Fibroblast of peridontal ligament (primary cell): ENCODE measurements around the gene C3orf20.

Experiments
- DNase-seq: peaks from one replicate; pipeline ENCODE4 v3.0.0-alpha.2; 2010; ENCODE audit errors: extremely low read depth

The C3orf20 gene

DNA sequence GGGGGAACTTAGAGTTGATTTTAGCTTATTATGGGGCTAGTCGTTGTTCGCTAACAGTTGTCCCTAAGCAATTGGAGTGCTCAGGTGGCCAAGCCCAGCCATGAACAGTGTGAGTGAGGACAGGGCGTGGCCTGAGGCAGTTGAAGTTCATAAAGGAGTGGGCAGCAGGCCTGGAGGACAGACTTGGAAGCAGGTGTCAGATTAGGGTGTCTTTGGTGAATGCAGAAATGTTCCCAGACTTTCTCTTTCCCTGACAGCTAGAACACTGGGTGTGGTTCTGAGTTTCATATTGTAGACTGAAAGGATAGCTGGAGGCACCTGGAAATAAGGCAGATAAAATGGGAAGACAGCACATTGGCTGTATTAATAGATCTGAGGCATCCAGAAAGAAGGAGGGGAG lies 84.0 kb downstream of the C3orf20 start:
- DNase-seq: no peak

DNA sequence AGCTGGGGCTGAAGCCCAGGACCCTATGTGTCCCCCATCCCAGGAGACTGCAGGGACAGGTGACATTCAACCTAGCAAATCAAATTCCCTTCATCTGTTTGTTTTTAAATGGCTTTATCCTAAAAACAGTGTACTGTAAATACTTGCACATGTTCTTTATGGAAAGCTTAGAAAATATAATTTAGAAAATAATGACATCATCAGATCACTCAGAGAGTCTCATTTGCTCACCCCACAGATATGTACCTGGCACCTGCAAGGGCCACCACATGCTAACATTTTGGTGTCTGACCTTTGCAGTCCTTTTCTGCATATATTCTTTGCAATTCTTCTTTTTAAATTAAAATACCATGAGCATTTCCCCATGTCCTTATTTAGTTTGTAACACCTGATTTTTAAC lies 85.2 kb downstream of the C3orf20 start:
- DNase-seq: no peak

DNA sequence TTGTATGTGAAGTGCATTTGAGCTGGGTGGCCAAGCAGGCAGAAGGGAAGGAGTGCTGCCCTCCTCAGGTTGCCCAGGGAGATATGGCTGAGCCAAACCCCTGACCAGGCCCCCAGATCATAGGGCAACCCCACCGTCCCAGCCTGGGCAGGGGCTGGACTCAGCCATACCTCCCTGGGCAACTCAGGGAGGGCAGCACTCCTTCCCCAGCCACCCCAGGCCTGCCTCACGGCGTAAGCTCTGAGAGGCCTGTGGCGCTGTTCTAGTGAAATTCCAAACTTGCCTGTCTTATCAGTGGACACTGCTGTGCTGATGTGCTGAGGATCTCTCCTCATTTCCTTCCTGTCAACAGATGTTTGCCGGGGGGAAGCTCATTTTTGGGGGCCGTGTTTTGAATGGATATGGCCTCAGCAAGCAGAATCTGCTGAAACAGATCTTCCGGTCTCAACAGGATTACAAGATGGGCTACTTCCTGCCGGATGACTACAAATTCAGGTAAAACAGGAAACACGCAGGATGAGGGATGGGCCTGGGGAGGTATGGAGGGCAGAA lies 86.3 kb downstream of the C3orf20 start:
- DNase-seq: no peak

DNA sequence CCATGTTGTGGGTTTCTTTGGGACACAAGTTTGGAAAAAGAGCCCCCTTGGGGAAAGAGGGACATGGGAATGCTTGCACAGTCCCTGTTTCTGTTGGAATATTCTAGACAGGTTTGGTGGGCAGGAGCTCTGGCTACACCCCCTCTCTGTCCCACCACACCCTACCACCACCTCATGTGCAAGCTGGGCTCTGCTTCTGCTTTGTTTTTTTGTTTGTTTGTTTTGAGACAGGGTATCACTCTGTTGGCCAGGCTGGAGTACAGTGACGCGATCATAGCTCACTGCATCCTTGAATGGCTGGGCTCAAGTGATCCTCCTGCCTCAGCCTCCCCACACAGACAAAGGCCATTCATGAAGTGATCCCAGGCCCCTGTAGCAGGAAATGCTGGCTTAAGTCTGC lies 86.9 kb downstream of the C3orf20 start:
- no peak for DNase-seq

DNA sequence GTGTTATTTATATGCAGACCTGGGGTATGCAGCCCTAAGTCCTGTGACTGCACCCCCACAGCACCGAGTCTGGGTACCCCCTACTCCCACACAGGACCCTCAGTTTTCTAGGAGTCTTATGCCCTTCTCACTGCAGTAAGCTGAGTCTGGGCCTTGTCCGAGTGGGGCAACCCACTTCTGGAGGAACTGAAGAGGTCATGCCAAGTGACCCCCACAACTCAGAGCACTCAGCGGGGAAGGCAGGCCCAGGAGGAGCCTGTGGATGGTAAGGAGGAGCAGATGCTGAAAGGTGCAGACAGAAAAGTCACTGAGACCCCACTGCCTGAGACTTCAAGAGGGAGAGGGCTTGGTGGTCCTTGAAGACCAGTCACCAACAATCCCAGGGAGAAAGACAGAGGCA lies 87.8 kb downstream of the C3orf20 start:
- DNase-seq: no peak

DNA sequence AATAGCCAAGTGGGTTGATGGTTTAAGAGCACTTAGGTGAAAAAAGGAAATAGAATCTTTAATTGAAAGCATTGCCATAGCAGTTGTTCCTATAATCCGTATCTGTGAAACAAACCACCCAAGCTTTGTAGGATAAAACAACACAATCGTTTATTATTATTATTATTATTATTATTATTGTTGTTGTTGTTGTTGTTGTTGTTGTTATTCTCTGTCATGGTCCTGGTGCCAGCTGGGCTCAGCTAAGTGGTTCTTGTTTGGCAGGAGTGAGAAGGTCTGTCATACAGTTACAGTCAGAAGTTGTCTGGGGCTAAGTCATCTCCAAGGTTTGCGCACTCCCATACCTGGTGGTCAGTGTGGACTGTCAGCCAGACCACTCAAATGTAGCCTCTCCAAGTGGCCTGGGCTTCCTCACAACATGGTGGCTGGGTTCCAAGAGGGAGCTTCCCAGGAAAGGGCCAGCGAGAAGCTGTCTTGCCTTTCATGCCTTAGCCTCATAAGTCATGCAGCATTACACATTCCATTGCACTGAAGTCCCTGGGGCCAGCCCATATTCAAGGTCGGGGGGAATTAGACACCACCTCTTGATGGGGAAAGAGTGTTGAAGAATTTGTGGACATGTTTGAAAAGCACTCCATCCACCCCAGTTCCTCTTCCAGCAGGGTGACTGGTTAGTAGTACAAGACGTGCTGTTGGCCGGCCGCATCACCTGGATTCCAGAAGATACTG lies 89.6 kb downstream of the C3orf20 start:
- DNase-seq: no peak

DNA sequence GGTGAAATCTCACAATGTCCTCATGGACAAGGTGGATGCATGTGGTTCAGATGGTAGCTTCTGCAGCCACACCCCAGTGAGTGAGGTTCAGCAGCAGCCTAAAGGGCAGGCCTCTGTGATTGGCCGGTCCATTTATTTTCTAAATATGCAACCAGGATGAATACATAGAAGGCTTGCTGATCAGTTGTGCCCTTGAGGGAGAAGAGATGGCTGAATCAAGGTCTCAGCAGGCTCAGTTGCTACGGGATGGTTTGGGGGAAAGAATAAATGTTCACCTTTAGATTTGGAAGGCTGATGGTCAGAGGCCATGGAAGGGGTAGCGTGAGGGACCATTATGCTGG lies 90.1 kb downstream of the C3orf20 start:
- no peak for DNase-seq

DNA sequence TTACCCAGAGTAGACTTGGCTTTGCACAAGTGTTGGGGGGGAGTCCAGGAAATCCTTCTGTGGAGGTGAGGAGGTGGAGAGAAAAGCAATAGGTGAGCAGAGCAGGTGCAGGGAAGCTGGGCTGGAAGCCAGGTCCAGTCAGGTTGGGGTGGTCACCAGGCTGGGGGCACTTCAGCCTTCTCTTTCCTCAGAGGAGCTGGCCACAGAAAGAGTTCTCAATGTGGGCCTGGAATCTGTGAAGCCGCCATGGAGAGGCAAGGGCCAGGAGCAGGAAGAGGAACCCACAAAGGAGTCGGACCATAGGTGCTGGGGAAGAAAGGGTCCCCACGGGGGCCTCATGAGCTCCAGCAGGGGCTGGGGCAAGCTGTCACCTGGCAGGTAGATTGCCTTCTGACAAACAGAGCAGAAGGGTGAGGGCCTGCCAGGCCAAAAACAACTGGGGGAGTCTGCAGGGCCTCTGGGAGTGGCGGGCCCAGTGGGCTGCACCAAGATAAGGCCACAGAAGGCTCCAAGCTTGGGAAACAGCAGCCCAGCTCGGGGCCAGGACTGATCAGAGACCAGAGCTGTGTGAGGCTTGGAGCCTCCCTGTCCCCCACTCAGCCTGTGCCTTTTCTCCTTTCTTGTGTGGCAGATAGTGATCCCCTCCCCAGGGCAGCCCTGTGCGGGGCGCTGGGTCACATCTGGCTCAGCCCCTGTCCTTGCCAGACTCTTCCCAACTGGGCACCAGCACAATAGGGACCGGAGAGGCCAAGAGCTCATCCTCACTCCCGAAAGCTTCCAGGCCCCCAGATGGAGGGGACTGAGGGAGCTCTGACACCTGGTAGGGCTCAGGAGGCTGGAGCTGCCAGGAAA lies 90.9 kb downstream of the C3orf20 start:
- no peak for DNase-seq

DNA sequence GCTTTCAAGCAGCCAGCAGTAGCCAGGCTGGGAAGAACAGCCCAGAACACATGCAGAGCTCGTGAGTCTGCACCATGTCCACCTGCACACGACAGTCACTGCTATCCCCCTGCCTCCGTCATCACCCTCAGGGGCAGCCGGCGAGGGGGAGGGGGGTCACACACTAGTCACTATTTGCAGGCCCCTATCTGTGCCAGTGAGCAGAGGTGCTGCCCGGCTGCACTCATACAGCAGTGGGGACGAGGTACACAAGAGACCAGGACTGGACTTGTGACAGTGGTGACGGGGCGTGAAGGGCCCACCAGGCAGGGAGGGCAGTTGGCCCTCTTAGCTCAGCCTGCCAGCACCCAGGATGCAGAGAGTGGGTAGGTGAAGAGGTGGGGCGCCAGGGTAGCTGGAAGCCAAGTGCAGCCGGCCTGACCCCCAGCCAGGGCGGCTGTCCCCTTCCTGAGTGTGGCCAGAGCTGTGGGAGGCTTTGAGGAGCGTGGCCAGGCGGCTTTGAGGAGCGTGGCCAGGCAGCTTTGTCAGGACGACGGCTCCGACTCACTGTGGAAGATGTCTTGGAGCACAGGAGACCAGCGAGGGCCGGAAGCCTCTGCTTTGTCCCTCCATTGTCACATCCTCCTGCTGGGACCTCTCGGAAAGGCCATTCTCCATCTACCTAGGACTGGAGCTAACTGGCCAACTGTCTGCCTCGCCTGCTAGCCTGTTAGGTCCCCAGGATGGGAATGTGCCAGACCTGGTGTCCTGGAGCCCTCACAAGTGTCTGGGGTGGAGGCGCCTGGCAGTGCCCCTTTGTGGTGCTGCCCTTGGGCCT lies 91.7 kb downstream of the C3orf20 start:
- no peak for DNase-seq

DNA sequence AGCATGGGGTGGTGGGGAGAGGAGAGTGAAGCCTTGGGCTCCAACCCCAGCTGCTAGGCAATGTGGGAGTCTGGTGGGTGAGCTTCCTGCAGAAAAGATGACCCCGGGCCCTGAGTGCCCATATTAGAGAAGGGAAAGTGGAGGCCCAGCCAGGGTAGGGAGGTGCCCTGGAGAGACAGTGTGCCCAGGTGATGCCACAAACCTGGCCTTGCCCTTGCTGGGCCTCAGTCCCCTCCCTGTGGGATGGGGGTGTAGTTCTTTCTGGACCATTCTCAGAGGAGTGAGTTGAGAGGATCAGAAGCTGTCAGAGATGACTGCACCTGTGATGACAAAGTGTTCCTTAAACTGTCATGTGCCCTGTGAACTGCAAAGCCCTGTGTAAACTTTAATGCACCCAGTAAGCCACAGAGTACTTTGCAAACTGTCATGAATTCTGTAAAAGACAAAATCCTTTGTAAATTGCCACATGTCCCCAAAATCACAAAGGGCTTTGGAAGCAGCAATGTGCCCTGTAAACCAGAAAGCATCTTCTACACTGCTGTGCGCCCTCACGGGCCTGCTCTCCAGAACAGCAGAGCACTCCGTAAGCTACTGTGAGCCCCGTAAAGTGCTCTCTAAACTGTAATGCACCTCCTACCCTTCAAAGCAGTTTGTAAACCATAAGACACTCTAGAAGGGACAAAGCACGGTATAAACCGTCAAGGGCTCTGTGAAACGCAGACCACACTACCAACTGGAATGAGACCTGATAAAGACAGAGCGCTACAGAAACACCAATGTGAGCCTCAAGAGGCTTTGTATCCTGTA lies 92.5 kb downstream of the C3orf20 start:
- no peak for DNase-seq

DNA sequence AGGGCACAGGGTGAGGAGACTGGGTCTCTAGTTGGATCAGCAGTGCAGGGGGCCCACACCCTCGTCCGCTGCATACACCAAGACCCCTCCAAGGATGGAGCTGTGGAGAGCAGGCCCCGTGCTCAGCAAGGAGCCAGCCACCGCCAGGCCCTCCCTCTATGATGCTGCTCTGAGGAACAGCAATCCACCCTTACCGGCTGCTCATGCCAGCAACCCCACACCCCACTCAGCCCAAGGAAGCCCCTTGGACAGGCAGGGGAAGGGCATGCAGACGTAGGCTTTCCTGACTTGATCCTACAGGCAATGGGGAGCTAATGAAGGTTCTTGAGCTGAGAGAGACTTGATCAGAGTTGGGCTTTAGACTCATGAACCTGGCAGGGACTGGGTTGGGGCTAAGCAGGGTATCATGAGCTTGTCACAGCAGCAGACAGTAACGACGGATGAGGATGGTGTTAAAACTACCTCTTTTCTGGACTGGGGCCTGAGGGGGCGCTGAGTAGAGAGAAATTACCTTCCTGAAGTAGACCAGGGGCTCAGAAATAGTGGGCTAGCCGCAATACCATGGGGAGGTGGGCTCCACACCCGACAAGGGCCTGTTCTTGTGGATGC lies 93.3 kb downstream of the C3orf20 start:
- no peak for DNase-seq

DNA sequence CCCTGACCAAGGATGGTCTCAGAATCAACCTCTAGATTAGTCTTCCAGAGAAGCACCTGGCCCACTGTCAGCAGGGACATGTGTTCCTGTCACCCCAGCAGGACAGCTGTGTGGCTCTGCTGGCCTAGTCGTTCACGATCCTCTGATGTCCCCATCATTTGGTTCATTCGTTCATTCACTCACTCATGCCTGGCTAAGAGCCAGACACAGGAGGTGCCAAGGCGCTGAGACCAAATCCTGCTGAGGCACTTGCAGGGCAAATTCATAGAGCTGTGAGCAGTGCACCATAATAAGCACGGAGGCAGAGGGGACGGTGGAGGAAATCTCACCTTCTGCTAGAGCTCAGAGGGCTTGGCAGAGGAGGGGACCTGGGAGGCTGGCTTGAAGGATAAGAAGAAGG lies 93.9 kb downstream of the C3orf20 start:
- no peak for DNase-seq

DNA sequence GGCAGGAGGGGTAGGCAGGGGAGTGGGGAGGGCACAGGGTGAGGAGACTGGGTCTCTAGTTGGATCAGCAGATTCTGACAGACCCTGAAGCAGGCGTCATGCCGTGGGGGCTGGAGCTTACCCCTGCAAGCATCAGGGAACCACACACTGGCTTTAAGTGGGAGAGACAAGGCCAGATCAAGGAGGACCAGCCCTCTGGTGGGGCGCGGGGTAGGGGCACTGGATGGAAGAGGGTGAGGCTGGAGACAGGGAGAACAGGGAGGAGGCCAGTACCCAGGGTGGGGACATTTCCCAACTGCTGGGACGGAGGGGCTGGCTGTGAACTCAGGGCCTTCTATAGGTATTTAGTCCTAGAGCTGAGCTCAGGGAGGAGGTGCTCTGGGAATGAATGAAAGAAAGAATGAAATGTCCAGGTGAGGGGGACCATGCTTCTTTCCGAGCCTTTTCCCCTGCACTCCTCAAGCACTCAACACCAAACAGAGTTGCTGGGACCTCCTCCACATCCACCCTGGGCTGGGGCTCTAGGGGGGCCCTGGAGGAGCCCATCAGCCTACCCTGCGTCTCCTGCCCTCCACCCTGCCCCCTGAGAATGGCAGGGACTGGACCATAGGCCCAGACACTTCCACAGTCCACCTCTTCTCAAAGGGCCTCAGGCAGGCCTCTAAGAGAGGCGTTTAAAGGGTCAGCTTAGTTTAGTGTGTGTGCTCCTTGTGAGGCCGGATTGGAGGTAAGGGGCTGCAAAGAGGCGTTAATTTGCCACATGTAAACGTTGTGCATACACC lies 94.8 kb downstream of the C3orf20 start:
- DNase-seq: no peak

DNA sequence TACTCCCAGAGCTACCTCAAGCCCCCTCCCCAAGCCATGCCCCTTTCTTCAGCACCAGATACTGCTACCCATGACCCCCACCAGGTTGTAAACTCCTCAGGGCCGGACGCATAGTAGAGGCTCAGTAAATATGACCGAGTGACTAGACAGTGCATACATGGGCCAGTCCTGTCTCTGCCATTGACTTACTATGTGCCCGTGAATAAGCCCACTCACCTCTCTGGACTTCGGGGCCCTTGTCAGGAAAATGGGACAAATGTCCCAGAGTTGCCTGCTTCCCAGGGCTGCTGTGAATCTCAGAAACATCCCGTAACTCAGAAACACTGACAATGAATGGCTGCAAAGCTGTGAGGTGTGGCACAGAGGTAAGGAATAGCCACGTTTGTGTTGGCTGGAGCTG lies 95.7 kb downstream of the C3orf20 start:
- no peak for DNase-seq

DNA sequence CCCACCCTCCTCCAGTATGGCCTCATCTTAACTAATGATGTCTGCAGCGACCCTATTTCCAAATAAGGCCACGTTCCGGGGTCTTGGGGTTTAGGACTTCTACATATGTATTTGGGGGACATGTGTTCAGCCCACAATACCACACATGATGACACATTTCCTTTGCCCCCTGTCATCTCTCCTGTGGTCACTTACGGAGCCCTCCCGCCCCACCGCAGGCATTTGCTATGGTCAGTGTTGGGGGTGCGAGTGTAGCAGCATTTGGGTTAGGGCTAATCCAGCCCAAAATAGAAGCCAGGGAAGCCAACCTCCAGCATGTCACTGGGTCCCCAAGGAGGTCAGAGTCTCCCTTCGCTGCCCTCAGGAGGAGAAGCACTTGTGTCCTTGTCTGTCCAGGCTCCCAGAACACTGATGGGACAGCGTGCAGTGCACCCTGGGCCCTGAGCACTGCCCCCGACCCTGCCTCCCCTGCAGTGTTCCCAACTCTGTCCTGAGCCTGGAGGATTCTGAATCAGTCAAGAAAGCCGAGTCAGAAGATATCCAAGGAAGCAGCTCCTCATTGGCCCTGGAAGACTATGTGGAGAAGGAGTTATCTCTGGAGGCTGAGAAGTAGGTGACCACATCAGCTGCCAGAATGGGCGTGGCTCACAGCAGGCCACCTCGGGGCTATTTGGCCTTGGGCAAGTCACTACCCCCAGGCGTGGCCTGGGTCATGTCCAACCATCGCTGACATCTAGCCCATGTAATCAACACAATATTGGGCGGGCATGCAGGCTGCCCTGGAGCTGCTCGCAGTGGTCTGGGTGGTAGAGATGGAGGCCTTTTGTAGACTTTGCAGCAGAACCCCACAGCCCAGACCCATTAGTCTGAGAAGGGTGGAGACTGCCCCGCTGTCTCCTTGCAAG lies 96.9 kb downstream of the C3orf20 start:
- DNase-seq: no peak

DNA sequence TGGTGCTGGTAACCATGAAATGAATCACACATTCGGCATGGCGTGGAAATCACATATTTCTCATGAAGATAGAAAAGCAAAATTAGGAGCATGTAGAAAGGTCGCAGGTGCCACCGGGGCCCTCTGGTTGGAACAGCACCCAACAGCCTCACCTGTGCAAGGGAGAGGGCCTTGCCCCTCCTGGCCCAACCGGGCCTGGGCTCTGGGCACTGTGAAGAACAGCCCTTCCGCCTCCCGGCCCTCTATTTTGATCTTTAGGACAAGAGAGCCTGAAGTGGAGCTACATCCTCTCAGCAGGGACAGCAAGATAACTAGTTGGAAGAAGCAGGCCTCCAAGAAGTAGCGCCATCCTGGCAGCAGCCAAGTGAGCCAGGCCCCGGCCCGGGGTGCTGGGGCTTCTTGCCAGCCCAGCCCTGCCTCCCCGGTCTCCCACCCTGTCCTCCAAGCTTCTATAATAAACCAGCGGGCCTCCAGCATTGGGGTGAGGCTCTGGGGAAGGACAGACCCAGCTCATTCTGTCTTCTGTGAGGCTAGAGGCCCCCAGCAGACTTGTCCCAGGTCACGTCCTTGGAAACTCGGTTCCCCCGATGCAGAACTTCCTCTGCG lies 97.7 kb downstream of the C3orf20 start:
- DNase-seq: no peak

DNA sequence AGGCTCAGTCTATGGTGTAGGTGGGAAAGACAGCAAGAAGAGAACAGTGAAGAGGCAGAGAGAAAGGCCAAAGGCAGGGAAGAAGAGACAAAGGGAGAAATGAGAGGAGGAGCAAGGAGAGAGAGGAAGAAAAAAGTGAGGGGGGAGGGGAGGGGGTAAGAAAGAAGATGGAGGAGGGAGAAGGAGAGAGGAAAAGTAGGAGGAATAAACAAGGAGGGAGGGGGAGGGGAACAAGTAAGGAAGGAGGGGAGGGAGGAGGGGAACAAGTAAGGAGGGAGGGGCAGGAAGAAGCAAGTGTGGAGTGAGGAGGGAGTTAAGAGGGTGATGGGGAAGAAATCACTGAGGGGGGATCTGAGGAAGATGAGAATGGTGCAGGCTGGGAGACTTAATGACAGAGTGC lies 98.3 kb downstream of the C3orf20 start:
- DNase-seq: no peak

DNA sequence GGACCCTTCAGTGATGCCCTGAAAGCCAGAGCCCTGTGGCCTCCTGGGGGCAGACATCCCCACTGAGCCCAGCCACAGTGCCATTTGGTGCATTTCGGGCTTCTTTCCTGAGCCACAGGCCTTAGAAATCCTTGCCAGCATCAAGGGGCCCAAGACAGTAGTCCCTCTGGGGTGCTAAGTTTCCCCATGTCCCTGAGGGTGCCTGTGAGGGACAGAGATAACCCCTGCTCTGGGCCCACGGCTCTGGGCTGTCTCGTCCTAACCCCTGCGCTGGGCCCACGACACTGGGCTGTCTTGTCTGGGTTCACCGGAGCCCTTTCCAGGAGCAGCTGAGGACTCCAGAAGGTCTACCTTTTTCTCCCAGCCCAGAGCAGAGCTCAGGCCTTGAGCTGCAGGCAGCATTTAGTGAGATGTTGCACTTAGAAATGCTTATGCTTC lies 98.8 kb downstream of the C3orf20 start:
- no peak for DNase-seq

DNA sequence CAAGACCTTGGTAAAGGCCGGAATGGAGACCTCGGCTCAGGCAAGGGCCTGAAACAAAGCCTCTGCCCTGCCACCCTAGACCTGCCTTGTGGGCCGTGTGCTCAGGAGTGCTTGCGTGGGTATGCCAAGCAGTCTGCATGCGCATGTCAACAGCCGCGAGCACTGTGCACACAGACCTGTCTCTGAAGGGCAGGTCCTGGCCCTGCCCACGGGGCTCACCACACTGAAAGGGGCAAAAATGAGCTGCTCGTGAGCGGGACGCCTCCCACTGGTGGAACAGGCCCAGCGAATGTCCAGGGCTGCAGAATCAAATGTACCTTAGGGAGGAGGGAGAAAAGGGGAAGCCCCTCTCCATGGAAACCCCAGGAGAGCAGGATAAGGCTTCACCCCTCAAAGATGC lies 99.5 kb downstream of the C3orf20 start:
- no peak for DNase-seq
